Measurements from ENCODE around the gene ANTKMT.
"Not testable (repeated sequence)": the region's sequence is repeated elsewhere in the genome, so short reads cannot be mapped to it uniquely, and the experiment has no call there.

ANTKMT gene

DNA sequence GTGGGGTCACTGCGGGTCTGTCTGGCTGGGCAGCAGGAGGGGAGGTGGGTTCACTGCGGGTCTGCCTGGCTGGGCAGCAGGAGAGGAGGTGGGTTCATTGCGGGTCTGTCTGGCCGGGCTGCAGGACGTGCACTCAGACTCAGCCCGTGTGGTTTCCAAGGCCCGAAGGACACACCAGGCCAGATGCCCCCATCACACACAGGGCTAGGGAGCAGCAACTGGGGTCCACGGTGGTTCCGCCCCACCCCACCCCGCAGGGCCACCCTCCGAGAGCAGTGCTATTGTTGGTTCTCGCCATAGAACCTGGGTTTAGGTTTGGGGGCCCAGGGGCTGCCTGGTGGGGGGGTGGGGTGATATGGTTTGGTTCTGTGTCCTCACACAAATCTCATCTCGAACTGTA, 25.7 kb downstream of the ANTKMT start:
- DNase-seq: no peak

DNA sequence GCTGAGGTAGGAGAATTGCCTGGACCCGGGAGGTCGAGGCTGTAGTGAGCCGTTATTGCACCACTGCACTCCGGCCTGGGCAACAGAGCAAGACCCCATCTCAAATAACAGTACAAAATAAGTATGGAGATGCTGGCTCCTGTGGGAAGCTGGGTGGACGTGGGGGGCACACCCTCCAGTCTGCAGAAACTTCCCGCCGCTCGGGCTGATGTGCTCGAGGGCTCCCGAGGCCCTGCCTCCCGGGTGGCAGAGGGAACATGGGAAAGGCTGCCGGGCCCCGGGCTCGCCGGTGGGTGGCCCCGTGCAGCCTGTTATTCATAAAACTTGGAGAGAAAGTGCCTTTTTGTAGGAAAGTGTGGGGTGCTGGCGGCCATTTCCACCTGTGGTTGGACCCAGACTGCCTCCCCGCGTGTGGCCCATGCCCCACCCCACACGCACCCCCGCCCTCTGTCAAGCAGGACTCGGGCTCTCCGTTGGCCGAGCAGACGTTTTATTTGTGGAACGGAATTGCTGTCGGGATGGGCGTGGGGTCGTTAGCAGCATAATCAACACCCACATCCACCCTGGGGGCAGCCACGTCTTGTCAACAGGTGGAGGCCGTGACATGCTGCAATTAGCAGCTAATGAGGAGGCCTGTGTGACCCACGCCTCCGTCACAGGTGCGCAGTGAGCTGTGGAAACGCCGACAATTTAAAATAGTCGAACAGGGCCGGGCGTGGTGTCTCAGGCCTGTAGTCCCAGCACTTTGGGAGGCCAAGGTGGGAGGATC, 27.2 kb downstream of the ANTKMT start:
- no peak for DNase-seq

DNA sequence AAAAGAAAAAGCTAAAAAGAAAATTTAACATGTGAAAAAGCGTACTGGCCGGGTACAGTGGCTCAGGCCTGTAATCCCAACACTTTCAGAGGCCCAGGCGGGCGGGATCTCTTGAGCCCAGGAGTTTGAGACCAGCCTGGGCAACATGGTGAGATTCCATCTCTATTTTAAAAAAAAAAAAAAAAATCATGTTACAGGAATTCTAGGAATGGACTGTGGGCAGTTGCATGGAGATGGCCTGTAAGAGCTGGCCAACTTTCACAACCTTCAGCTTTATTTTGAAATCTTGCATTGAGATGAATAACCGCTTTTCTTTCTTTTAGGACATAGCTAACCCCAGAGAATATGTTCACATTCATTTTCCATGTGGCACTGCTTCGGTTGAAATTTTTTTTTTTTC, 28.1 kb downstream of the ANTKMT start:
- no peak for DNase-seq

DNA sequence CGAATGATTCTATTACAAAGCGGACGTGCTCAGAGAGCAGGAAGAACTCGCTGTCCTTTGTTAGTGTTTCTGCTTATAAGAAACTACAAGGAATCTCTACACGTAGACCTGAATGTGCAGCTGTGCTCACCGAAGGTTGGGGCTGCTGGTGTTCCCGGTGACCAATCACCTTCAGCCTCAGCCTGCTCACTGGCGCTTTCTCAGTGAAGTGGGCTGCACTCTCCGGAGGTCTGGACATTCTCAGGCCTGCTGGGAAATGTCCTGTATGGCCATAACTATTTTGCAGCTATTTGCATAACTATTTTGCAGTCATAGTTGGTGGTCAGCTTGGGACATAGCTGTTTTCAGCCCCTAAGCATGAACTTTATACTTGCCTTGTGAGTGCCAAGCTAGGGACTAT, 29.5 kb downstream of the ANTKMT start:
- DNase-seq: no peak

DNA sequence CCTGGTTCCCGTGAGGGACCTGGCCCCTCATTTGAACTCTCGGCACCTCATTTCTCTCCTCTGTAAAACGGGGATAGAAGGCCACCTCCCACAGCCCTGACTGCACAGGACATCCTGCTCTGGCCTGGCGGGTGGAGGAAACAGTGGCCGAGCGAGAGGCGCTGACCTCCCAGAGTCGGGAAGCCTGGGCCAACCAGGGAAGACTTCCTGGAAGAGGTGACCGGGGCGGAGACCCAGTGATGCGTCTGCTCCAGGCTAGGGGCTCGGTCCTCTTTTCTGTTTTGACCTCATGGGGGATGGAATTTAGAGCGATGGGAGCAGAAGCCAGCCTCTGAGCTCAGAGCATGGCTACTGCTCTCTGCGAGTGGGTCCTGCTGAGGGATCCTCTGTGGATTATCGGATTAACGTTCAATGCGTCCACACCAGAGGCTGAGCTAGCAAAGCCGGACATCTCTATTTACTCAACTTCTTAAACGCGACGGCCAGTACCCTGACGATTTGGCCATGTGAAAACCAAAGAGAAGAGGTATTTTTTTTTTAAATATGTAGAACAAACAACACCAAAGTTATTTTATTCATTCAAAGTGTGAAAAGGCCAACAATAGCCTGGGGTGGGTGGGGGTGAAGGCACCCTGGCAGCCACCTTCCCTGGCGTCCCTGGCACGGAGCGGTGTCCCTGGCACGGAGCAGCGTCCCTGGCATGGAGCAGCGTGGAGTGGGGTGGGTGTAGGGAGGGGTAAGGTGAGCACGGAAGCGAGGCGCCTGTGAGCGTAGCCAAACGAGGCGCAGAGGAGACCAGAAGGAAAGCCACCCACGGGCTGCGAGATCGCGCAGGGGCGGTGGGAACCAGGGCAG, 30.4 kb downstream of the ANTKMT start:
- DNase-seq: no peak

DNA sequence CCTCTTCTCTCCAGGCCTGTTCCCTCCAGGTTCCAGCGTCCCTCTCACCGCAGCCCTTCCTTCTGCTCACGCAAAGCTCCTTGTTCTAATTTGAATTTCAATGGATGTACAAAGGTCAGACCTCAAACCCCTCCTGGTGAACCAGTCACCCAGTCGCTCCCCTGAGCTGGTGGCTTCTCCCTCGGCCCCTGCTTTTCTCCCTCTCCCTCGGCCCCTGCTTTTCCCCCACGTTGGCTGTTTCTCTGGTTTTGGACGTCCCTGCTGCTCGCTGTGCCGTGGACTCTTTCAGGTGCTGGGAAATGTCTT, 31.0 kb downstream of the ANTKMT start:
- no peak for DNase-seq

DNA sequence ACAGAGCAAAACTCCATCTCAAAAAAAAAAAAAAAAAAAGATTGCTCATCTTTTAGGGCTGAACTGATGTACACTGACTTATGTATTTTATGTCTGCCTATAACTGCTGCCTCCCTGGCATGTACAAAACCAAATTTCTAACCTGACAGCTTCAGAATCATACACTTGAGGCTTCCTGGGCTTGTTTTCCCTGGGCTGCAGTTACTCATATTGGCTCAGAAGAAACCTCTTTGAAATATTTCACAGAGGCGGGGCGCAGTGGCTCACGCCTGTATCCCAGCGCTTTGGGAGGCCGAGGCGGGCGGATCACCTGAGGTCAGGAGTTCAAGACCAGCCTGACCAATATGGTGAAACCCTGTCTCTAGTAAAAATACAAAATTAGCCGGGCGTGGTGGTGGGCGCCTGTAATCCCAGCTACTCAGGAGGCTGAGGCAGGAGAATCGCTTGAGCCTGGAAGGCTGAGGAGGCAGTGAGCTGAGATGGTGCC, 33.2 kb downstream of the ANTKMT start:
- not testable (repeated sequence) for DNase-seq

DNA sequence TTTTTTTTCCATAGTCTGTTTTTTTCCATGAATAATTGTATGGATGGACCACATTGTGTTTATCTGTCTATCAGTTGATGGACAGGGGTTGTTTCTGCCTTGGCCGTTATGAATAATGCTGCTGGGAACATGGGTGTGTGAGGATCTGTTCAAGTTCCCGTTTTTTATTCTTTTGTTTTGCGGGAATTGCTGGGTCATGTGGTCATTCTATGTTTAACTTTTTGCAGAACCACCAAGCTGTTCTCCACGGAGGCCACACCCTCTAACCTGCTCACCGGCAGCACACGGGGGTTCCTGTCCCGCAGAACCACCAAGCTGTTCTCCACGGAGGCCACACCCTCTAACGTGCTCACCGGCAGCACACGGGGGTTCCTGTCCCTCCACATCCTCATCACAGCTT, 33.7 kb downstream of the ANTKMT start:
- DNase-seq: no peak

DNA sequence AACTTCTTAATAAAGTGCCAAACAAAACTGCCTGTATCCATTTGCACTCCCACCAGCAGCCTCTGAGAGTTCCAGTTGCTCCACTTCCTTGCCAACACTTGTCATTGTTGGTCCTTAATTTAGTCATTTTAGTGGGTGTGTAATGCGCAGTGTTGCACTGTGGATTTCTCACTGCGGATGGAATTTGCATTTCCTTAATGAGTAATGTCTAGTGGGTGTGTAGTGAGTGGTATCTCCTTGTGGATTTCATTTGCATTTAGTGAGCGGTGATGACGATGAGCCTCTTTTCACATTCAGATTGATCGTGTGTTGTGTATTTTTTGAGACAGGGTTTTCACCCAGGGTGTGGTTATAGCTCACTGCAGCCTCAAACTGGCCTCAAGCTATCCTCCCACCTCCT, 35.5 kb downstream of the ANTKMT start:
- DNase-seq: no peak

DNA sequence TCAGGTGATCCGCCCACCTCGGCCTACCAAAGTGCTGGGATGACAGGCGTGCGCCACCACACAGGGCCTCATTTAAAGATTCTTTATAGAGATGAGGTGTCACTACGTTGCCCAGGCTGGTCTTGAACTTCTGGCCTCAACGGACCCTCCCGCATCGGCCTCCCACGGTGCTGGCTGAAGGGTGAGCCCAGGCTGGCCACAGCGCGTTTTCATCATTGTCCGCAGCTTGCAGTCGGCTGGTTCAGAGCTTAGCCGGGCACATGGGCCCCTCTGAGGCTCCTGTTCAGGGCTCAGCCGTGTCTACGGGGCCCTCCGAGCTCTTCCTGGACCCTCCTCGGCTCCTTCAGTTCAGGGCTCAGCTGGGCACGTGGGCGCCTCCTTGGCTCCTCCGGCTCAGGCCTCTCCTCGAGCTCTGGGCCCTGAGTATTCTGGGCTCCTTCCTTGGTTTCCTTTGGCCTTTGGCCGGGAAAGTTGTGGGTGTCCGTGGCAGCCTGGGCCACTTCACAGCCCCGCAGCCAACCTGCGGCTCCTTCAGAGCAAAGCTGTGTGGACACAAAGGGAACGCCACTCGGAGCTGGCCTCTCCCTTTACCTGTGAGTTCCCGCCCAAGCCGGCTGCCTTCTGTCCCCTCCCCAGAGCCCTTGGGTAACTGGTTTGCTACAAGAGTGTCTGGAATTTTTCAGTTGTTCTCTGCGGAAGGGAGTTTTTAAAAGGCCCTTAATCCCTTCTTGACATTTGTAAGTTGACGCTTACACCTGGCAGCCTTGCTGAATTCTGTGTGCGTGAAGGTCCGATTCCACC, 38.4 kb downstream of the ANTKMT start:
- no peak for DNase-seq

DNA sequence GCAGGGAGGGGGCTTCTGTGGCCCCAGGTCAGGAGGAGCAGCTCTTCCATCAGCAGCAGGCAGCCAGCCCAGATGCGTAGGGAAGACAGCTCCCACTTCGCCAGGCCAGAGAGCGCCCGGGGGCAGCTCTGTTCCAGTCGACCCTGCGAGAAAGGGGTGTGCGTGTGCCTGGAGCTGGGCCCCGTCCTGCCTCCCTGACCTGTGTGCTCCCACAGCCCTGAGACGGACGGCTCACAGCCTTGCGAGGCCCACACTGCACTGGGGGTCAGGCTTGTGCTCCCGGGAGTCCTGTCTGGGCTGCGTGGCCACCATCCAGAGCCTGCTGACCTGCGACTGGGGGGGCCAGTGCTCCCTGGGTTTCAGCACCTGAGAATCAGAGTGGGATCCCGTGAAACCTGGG, 39.1 kb downstream of the ANTKMT start:
- DNase-seq: no peak

DNA sequence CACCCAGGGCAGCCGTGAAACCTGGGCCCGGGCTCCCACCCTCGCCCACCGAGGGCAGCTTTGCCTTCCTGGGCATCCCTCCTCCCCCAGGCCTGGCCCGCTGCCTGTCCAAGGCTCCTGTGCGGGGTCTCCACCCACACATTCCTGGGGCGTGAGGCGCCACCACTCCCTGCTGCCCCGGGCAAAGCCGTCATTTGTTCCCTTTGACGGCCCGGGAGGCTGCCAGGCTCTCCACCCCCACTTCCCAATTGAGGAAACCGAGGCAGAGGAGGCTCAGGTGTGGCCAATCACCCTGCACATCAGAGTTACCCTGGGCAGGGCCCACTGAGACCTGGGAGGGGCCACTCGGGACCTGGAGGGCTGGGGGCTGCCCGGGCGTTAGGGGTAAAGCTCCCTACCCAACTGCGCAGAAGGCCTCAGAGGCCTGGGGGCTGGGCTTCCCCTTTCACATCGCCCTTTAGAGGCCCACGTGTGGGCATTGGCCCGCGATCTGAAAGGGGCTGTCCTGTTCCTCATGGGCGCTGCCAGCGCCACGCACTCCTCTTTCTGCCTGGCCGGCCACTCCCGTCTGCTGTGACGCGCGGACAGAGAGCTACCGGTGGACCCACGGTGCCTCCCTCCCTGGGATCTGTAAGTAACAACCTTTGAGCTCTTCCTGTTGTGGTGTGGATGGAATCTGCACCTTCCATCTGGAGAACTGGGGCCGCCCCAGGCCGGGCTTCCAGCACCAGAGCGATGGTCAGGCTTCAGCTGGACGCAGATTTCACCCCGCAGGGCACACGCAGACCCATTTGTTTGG, 39.8 kb downstream of the ANTKMT start, which contains the start of gene MSLN:
TSS of gene MSLN (plus strand) at position 190 of the 799 bp plus-strand sequence. CDS start 1,947 bp downstream, outside the sequence.
- DNase-seq: no peak

DNA sequence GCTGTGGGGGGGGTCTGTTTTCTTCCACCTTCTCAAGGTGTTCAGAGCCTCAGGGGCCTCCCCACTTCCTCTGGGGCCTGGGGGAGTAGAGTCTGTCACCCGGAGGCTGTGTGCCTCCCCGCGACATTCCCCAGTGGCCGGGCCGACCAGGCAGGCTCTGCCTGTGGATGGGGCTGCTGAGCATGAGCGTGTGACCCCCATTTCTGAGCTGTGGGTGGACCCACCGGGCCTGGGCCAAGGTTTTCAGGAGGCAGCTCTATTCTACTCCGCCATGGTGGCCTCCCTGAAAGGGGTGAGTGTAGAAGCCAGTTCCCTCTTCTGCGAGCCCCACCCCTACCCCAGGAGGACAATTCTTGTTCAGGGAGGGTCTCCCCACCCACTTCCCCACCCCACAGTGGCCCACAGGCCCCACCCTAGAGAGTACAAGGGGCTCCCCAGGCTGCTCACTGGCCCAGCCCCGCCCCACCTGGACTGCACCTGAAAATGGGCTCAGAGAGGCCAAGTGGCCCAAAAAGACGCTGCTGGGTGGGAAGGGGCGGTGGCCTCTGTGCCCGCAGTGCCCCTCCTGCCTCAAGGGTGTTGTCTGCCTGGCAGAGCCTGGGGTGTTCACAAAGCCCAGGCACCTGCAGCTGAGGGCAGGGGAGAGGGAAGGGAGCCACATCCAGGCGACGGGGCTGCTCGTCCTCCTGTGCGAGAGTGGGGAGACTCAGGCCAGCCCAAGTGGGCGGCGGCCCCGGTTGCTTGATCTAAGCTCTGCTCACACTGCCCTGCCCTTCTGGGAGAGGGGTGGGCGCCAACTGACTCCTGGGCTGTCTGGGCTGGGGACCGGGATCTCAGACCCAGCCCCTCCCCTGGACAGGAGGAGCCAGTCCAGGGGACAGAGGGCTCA, 40.9 kb downstream of the ANTKMT start:
- no peak for DNase-seq

DNA sequence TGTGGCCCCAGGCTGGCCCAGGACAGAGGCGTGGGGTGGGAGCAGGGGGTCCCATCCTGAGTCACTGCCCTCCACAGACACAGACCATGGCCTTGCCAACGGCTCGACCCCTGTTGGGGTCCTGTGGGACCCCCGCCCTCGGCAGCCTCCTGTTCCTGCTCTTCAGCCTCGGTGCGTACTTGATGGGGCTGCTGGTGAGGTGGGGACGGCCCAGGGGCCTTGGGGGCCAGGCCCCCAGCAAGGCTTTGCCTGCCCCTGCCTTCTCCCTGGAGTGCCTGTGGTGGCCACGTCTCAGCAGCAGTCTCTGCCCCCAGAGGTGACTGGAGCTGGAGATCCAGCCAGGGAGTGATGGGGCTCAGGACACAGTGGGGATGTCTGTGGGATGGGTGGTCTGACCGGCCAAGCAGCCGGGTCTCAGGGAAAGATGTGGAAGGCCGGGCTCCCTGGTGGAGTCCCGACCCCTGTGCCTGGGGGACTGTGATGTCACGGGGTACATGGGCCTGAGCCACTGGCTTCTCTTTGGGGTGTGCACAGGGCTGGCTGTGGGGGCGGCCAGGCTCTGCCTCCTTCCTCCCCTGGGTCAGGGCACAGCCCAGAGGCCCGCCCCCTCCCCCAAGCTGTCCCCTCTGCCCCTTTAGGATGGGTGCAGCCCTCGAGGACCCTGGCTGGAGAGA, 41.8 kb downstream of the ANTKMT start:
- no peak for DNase-seq

DNA sequence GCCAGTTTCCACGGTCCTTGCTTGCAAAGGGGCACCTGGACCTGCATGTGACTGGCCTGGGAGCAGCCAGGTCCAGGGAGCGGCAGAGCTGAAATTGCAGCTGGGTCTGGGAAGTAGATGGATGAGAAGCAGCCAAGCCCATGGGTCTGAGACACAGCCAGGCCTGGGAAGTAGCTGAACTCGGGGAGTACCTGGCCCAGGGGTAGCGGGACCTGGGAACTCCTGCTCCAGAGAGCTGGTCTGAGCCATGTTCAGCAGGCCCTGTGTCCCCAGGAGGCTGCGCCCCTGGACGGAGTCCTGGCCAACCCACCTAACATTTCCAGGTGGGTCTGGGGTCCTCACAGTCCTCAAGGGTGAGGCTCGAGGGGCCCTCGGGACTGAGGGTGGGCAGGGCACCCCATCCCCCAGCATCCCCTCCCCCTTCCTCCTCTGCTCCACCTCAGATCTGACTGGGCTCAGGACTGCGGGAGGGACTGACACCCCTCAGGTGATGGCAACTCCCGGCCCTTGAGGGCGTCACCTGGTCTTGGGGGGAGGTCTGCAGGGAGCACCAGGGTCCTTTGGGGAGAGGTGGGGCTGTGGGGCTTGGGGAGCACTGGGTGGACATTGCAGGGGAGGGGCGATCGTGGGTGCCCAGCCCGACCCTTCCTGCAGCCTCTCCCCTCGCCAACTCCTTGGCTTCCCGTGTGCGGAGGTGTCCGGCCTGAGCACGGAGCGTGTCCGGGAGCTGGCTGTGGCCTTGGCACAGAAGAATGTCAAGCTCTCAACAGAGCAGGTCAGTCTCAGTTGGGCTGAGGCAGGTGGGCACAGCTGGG, 42.6 kb downstream of the ANTKMT start:
- DNase-seq: no peak

DNA sequence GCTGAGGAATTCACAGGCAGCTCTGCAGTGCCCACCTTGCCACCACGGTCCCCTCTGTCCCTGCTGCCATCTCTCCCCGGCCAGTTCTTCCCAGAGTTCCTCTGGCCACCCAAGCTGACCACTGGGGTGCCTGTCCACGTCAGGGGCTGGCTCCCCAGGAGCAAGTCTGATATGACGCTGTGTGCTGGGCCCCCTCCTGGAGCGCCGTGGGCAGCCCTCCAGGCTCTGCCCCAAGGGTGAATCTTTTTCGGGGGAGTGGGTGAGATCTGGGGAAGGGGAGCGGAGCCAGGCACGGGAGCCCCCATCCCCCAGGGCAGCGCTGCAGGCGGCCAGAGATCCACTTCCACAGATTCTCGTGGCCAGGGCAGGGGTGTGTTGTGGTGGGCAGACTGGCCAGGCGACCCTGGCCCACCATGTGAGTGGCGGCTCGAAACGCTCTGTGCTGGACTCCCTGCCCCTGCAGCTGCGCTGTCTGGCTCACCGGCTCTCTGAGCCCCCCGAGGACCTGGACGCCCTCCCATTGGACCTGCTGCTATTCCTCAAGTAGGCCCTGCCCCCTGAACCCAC, 43.3 kb downstream of the ANTKMT start:
- DNase-seq: no peak

DNA sequence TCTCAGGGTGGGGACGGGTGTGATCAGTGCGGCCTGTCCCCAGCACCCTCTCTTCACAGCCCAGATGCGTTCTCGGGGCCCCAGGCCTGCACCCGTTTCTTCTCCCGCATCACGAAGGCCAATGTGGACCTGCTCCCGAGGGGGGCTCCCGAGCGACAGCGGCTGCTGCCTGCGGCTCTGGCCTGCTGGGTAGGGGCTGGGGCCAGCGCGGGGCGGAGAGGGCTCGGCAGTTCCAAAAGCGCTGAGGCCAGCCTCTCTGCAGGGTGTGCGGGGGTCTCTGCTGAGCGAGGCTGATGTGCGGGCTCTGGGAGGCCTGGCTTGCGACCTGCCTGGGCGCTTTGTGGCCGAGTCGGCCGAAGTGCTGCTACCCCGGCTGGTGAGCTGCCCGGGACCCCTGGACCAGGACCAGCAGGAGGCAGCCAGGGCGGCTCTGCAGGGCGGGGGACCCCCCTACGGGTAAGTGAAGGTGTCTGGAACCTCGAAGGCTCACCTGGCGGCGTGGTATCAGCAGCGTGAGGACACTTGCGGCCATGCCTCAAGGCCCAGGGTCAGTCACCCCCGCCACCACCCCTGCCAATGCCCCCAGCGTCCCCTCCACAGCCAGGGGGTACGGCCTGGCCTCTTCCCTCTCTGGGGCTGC, 44.0 kb downstream of the ANTKMT start:
- DNase-seq: no peak

DNA sequence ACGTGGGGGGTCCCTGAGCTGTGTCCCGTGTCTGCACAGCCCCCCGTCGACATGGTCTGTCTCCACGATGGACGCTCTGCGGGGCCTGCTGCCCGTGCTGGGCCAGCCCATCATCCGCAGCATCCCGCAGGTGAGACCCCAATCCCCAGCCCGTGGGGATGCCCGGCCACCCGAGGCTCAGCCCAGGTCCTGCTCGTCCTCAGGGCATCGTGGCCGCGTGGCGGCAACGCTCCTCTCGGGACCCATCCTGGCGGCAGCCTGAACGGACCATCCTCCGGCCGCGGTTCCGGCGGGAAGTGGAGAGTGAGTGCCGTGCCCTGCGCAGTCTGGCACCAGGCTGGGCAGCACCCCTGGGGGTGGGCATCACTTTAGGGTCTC, 44.5 kb downstream of the ANTKMT start:
- no peak for DNase-seq
